HEK293 (cell line): ENCODE data around the gene SRD5A1.

ENCODE experiments used
- CTCF ChIP-seq: fragments of 450-650 bp; formaldehyde crosslinking; IDR thresholded peaks from 2 replicates; pipeline ENCODE4 v1.5.1; 2016; ENCODE audit warnings: missing biosample characterization, missing genetic modification characterization
- ELK4 ChIP-seq: IDR thresholded peaks from 2 replicates; pipeline ENCODE4 v1.6.1; 2011; ENCODE audit warnings: mild to moderate bottlenecking, low read depth, low read length, borderline replicate concordance
- GLIS2 ChIP-seq: fragments of 450-650 bp; formaldehyde crosslinking; IDR thresholded peaks from 2 replicates; pipeline ENCODE4 v1.5.1; 2016; ENCODE audit warnings: missing biosample characterization, missing genetic modification characterization
- KLF16 ChIP-seq: fragments of 450-650 bp; formaldehyde crosslinking; IDR thresholded peaks from 2 replicates; pipeline ENCODE4 v1.5.1; 2017; ENCODE audit warnings: missing biosample characterization, missing genetic modification characterization
- OSR2 ChIP-seq: fragments of 450-650 bp; formaldehyde crosslinking; IDR thresholded peaks from 2 replicates; pipeline ENCODE4 v1.5.1; 2016; ENCODE audit warnings: missing biosample characterization, missing genetic modification characterization
- PRDM1 ChIP-seq: fragments of 450-650 bp; formaldehyde crosslinking; IDR thresholded peaks from 2 replicates; pipeline ENCODE4; 2016; ENCODE audit warnings: missing biosample characterization, missing genetic modification characterization
- RBAK ChIP-seq: fragments of 450-650 bp; formaldehyde crosslinking; IDR thresholded peaks from 2 replicates; pipeline ENCODE4 v1.5.1; 2016; ENCODE audit warnings: missing biosample characterization, missing genetic modification characterization
- REST ChIP-seq: fragments of 450-650 bp; formaldehyde crosslinking; IDR thresholded peaks from 2 replicates; pipeline ENCODE4 v1.5.1; 2016; ENCODE audit warnings: missing biosample characterization, missing genetic modification characterization
- SCRT1 ChIP-seq: fragments of 450-650 bp; formaldehyde crosslinking; IDR thresholded peaks from 2 replicates; pipeline ENCODE4 v1.5.1; 2016; ENCODE audit warnings: missing biosample characterization, missing genetic modification characterization, borderline replicate concordance
- SP3 ChIP-seq: fragments of 450-650 bp; formaldehyde crosslinking; IDR thresholded peaks from 2 replicates; pipeline ENCODE4 v1.5.1; 2016; ENCODE audit warnings: missing biosample characterization, missing genetic modification characterization
- TRIM28 ChIP-seq: IDR thresholded peaks from 2 replicates; pipeline ENCODE4 v1.6.1; 2011; ENCODE audit warnings: low read length, control low read depth, borderline replicate concordance
- ZFP69B ChIP-seq: fragments of 450-650 bp; formaldehyde crosslinking; IDR thresholded peaks from 2 replicates; pipeline ENCODE4 v1.5.1; 2016; ENCODE audit warnings: missing biosample characterization, missing genetic modification characterization
- ZNF112 ChIP-seq: fragments of 450-650 bp; formaldehyde crosslinking; IDR thresholded peaks from 2 replicates; pipeline ENCODE4 v1.5.0; 2017; ENCODE audit warnings: missing biosample characterization, missing genetic modification characterization
- ZNF140 ChIP-seq: fragments of 450-650 bp; formaldehyde crosslinking; IDR thresholded peaks from 2 replicates; pipeline ENCODE4 v1.5.1; 2016; ENCODE audit warnings: missing biosample characterization, missing genetic modification characterization
- ZNF157 ChIP-seq: fragments of 450-650 bp; formaldehyde crosslinking; IDR thresholded peaks from 2 replicates; pipeline ENCODE4 v1.5.1; 2016; ENCODE audit warnings: missing biosample characterization, missing genetic modification characterization
- ZNF19 ChIP-seq: fragments of 450-650 bp; formaldehyde crosslinking; IDR thresholded peaks from 2 replicates; pipeline ENCODE4; 2016; ENCODE audit warnings: missing biosample characterization, missing genetic modification characterization, low read depth
- ZNF23 ChIP-seq: fragments of 450-650 bp; formaldehyde crosslinking; IDR thresholded peaks from 2 replicates; pipeline ENCODE4 v1.5.1; 2016; ENCODE audit warnings: missing biosample characterization, missing genetic modification characterization, borderline replicate concordance
- ZNF280D ChIP-seq: fragments of 450-650 bp; formaldehyde crosslinking; IDR thresholded peaks from 2 replicates; pipeline ENCODE4 v1.5.1; 2016; ENCODE audit warnings: missing biosample characterization, missing genetic modification characterization
- ZNF335 ChIP-seq: fragments of 450-650 bp; formaldehyde crosslinking; conservative IDR thresholded peaks from 2 replicates; pipeline ENCODE4 v1.5.1; 2016; ENCODE audit warnings: missing biosample characterization, missing genetic modification characterization
- ZNF473 ChIP-seq: fragments of 450-650 bp; formaldehyde crosslinking; IDR thresholded peaks from 2 replicates; pipeline ENCODE4 v1.5.1; 2017; ENCODE audit warnings: missing biosample characterization, missing genetic modification characterization
- ZNF510 ChIP-seq: fragments of 450-650 bp; formaldehyde crosslinking; IDR thresholded peaks from 2 replicates; pipeline ENCODE4 v1.5.1; 2018; ENCODE audit warnings: mild to moderate bottlenecking, missing genetic modification characterization, missing biosample characterization; ENCODE audit not compliant: insufficient replicate concordance
- ZNF521 ChIP-seq: fragments of 450-650 bp; formaldehyde crosslinking; IDR thresholded peaks from 2 replicates; pipeline ENCODE4 v1.5.1; 2017; ENCODE audit warnings: missing biosample characterization, mild to moderate bottlenecking, missing genetic modification characterization
- ZNF561 ChIP-seq: fragments of 450-650 bp; IDR thresholded peaks from 2 replicates; pipeline ENCODE4 v1.5.1; 2018; ENCODE audit warnings: missing biosample characterization, missing genetic modification characterization, borderline replicate concordance
- ZNF580 ChIP-seq: fragments of 450-650 bp; formaldehyde crosslinking; IDR thresholded peaks from 2 replicates; pipeline ENCODE4 v1.5.1; 2016; ENCODE audit warnings: missing biosample characterization, missing genetic modification characterization
- ZNF660 ChIP-seq: fragments of 450-650 bp; IDR thresholded peaks from 2 replicates; pipeline ENCODE4 v1.5.1; 2018; ENCODE audit warnings: missing biosample characterization, mild to moderate bottlenecking, missing genetic modification characterization
- ZNF704 ChIP-seq: fragments of 450-650 bp; formaldehyde crosslinking; IDR thresholded peaks from 2 replicates; pipeline ENCODE4 v1.5.1; 2016; ENCODE audit warnings: missing biosample characterization, missing genetic modification characterization
- ZNF776 ChIP-seq: fragments of 450-650 bp; formaldehyde crosslinking; IDR thresholded peaks from 2 replicates; pipeline ENCODE4 v1.5.0; 2017; ENCODE audit warnings: missing biosample characterization, missing genetic modification characterization, borderline replicate concordance
- ZSCAN30 ChIP-seq: fragments of 450-650 bp; IDR thresholded peaks from 2 replicates; pipeline ENCODE4 v1.5.1; 2018; ENCODE audit warnings: missing biosample characterization, mild to moderate bottlenecking, missing genetic modification characterization, moderate library complexity
- ZXDB ChIP-seq: fragments of 450-650 bp; formaldehyde crosslinking; IDR thresholded peaks from 2 replicates; pipeline ENCODE4 v1.5.1; 2016; ENCODE audit warnings: missing biosample characterization, missing genetic modification characterization

SRD5A1 gene

GRCh38 chr5:6712577-6713273, 79.5 kb downstream of the SRD5A1 start (continued):
- TF ChIP-seq ZNF521 (tag by site-specific recombination) (no peak), ZNF510 (tag by site-specific recombination) (no peak), CTCF (no peak), REST (tag by site-specific recombination) (no peak; the same call in 1 of the 2 replicates), OSR2 (tag by site-specific recombination) (no peak; the same call in 1 of the 2 replicates), ZFP69B (tag by site-specific recombination) (peak; percentile 77), ZNF280D (tag by site-specific recombination) (no peak), PRDM1 (tag by site-specific recombination) (no peak), ZNF335 (tag by site-specific recombination) (peak; percentile 64), ZNF776 (no peak), KLF16 (tag by site-specific recombination) (no peak), ZNF112 (no peak), ZNF704 (tag by site-specific recombination) (0 out of 2 replicates have a peak, but pooled peaks have one; percentile 19), ELK4 (no peak), ZNF140 (tag by site-specific recombination) (no peak), ZNF561 (tag by site-specific recombination) (peak; percentile 93; the same call in 1 of the 2 replicates), RBAK (no peak), ZNF660 (tag by site-specific recombination) (no peak), SP3 (tag by site-specific recombination) (peak; percentile 76; the same call in 1 of the 2 replicates), SCRT1 (tag by site-specific recombination) (no peak), ZNF19 (tag by site-specific recombination) (no peak), ZNF473 (no peak), ZNF23 (no peak), GLIS2 (tag by site-specific recombination) (peak; percentile 58), ZNF580 (tag by site-specific recombination) (no peak), ZSCAN30 (tag by site-specific recombination) (no peak), ZXDB (tag by site-specific recombination) (peak; percentile 74), TRIM28 (no peak), ZNF157 (tag by site-specific recombination) (no peak)
